Trophoblast cell (in vitro differentiated cells and primary cell): ENCODE data around the gene PTCH2.

ENCODE experiments used
- DNase-seq, 2 donors: peaks; one replicate each; pipeline ENCODE4 v3.0.0-alpha.2; 2016
- H2AFZ ChIP-seq: 2 replicates; pipeline ENCODE4 v1.6.1; 2013; ENCODE audit warnings: low read length, moderate library complexity, mild to moderate bottlenecking; ENCODE audit not compliant: insufficient read depth, poor library complexity
- H2AK5ac ChIP-seq: 2 replicates; pipeline ENCODE4 v1.6.1; 2013; ENCODE audit warnings: mild to moderate bottlenecking, low read length
- H2BK120ac ChIP-seq: 2 replicates; pipeline ENCODE4 v1.6.1; 2013; ENCODE audit warnings: low read length, mild to moderate bottlenecking, moderate library complexity; ENCODE audit not compliant: insufficient read depth, poor library complexity
- H2BK12ac ChIP-seq: 2 replicates; pipeline ENCODE4 v1.6.1; 2013; ENCODE audit warnings: mild to moderate bottlenecking, low read length, moderate library complexity
- H2BK5ac ChIP-seq: 2 replicates; pipeline ENCODE4 v1.6.1; 2013; ENCODE audit warnings: low read length, low read depth, moderate library complexity, mild to moderate bottlenecking; ENCODE audit not compliant: poor library complexity
- H3K14ac ChIP-seq: 2 replicates; pipeline ENCODE4 v1.6.1; 2013; ENCODE audit warnings: mild to moderate bottlenecking, low read length
- H3K18ac ChIP-seq: 2 replicates; pipeline ENCODE4 v1.6.1; 2013; ENCODE audit warnings: mild to moderate bottlenecking, low read length
- H3K23ac ChIP-seq: 2 replicates; pipeline ENCODE4 v1.6.1; 2013; ENCODE audit warnings: low read length
- H3K27ac ChIP-seq: 2 replicates; pipeline ENCODE4 v1.5.1; 2013; ENCODE audit warnings: low read depth, mild to moderate bottlenecking, inconsistent platforms, low read length, moderate library complexity
- H3K27me3 ChIP-seq: 2 replicates; pipeline ENCODE4 v1.6.1; 2013; ENCODE audit warnings: inconsistent platforms, mild to moderate bottlenecking, low read length, moderate library complexity; ENCODE audit not compliant: insufficient read depth
- H3K36me3 ChIP-seq, 2 experiments: 1 replicate in 1 of 2; 2 replicates in 1 of 2; pipeline ENCODE4 v1.6.1; 2013; ENCODE audit warnings: low read length in 2 of 2, mild to moderate bottlenecking in 2 of 2, moderate library complexity in 1 of 2; ENCODE audit not compliant: insufficient read depth in 2 of 2, control insufficient read depth in 1 of 2
- H3K4ac ChIP-seq: 2 replicates; pipeline ENCODE4 v1.6.1; 2013; ENCODE audit warnings: low read depth, mild to moderate bottlenecking, low read length, moderate library complexity
- H3K4me1 ChIP-seq, 2 experiments: 1 replicate in 1 of 2; 2 replicates in 1 of 2; pipeline ENCODE4 v1.6.1; 2013; ENCODE audit warnings: low read length in 2 of 2, mild to moderate bottlenecking in 2 of 2, moderate library complexity in 1 of 2; ENCODE audit not compliant: insufficient read depth in 2 of 2, control insufficient read depth in 1 of 2
- H3K4me2 ChIP-seq: 2 replicates; pipeline ENCODE4 v1.6.1; 2013; ENCODE audit warnings: inconsistent platforms, mild to moderate bottlenecking, low read length, moderate library complexity
- H3K4me3 ChIP-seq: 2 replicates; pipeline ENCODE4 v1.5.1; 2013; ENCODE audit warnings: mild to moderate bottlenecking, low read depth, low read length, inconsistent platforms
- H3K79me1 ChIP-seq: one replicate; pipeline ENCODE4 v1.6.1; 2013; ENCODE audit warnings: low read length
- H3K79me2 ChIP-seq: 2 replicates; pipeline ENCODE4 v1.6.1; 2013; ENCODE audit warnings: low read length, mild to moderate bottlenecking; ENCODE audit not compliant: control insufficient read depth, insufficient read depth, poor library complexity
- H3K9ac ChIP-seq: 2 replicates; pipeline ENCODE4 v1.6.1; 2013; ENCODE audit warnings: mild to moderate bottlenecking, low read length
- H3K9me3 ChIP-seq: 2 replicates; pipeline ENCODE4 v1.6.1; 2013; ENCODE audit warnings: low read depth, mild to moderate bottlenecking, control low read depth, inconsistent platforms, low read length; ENCODE audit not compliant: insufficient read depth
- H4K12ac ChIP-seq: 2 replicates; pipeline ENCODE4 v1.6.1; 2013; ENCODE audit warnings: low read depth, mild to moderate bottlenecking, low read length, moderate library complexity
- H4K8ac ChIP-seq: 2 replicates; pipeline ENCODE4 v1.6.1; 2013; ENCODE audit warnings: low read depth, mild to moderate bottlenecking, low read length, moderate library complexity
- H4K91ac ChIP-seq: one replicate; pipeline ENCODE4 v1.6.1; 2013; ENCODE audit warnings: low read depth, mild to moderate bottlenecking, low read length, moderate library complexity
- WGBS: extraction: QIAGEN DNeasy Blood & Tissue Kit; methylation state at CpG from one replicate; pipeline ENCODE4 v1.1.7; 2013; ENCODE audit warnings: missing lambda C conversion rate; ENCODE audit not compliant: insufficient read length, insufficient coverage; ENCODE audit errors: extremely low coverage; 5-methylcytosine and 5-hydroxymethylcytosine counted together

The PTCH2 gene

GRCh38 chr1:44884746-44885145, 41.7 kb upstream of the PTCH2 start:
- DNase-seq = no peak
- Histone ChIP-seq H4K8ac (no peak overlapping the region), H3K27ac (no peak overlapping the region), H3K4me3 (no peak overlapping the region), H2BK12ac (no peak overlapping the region), H3K23ac (no peak overlapping the region), H2BK5ac (no peak overlapping the region), H3K36me3 (peaks cover 4 to 9% of the 10 kb centered on the region in 2 experiments), H3K4me1 (no peaks in the 10 kb centered on the region), H3K4ac (no peak overlapping the region), H3K27me3 (no peaks in the 10 kb centered on the region), H3K4me2 (no peak overlapping the region), H3K18ac (no peak overlapping the region), H4K12ac (no peak overlapping the region), H3K9me3 (peaks cover 10% of the 10 kb centered on the region), H4K91ac (no peak overlapping the region), H3K9ac (no peak overlapping the region), H3K14ac (no peak overlapping the region), H3K79me2 (no peaks in the 10 kb centered on the region), H2AFZ (no peak overlapping the region), H3K79me1 (no peaks in the 10 kb centered on the region), H2AK5ac (no peak overlapping the region), H2BK120ac (no peak overlapping the region)
- WGBS = no CpG with 5 or more reads among the region's 2 CpGs

- Histone ChIP-seq H2AFZ (no peak overlapping the region), H3K4me1 (no peaks in the 10 kb centered on the region), H2BK12ac (no peak overlapping the region), H3K27ac (no peak overlapping the region), H4K91ac (no peak overlapping the region), H3K9ac (no peak overlapping the region), H2BK5ac (no peak overlapping the region), H3K79me1 (no peaks in the 10 kb centered on the region), H3K79me2 (no peaks in the 10 kb centered on the region), H3K14ac (no peak overlapping the region), H3K4me3 (no peak overlapping the region), H3K36me3 (peaks cover 3 to 4% of the 10 kb centered on the region in 2 experiments), H3K18ac (no peak overlapping the region), H4K8ac (no peak overlapping the region), H2BK120ac (no peak overlapping the region), H3K4me2 (no peak overlapping the region), H2AK5ac (no peak overlapping the region), H3K4ac (no peak overlapping the region), H3K27me3 (no peaks in the 10 kb centered on the region), H3K23ac (no peak overlapping the region), H4K12ac (no peak overlapping the region), H3K9me3 (peaks cover 1% of the 10 kb centered on the region)
- no CpG with 5 or more reads among the region's 7 CpGs for WGBS
- DNase-seq = no peak
Observed at GRCh38 chr1:44881011-44881632, 38.1 kb upstream of the PTCH2 start.

- H3K4me1 ChIP-seq = peaks cover 0 to 4% of the 10 kb centered on the region in 2 experiments
- no peak overlapping the region for H4K12ac ChIP-seq
- H4K8ac ChIP-seq = no peak overlapping the region
- H2AFZ ChIP-seq = no peak overlapping the region
- peaks cover 0 to 7% of the 10 kb centered on the region in 2 experiments for H3K36me3 ChIP-seq
- no CpG with 5 or more reads among the region's 2 CpGs for WGBS
- no peak overlapping the region for H2BK5ac ChIP-seq
- no peak overlapping the region for H3K18ac ChIP-seq
- no peak overlapping the region for H3K23ac ChIP-seq
- H3K9me3 ChIP-seq = peaks cover 3% of the 10 kb centered on the region
- no peak overlapping the region for H3K27ac ChIP-seq
- H3K14ac ChIP-seq = no peak overlapping the region
- DNase-seq = no peak
- H3K9ac ChIP-seq = no peak overlapping the region
- H2BK12ac ChIP-seq = no peak overlapping the region
- H3K27me3 ChIP-seq = no peaks in the 10 kb centered on the region
- H4K91ac ChIP-seq = no peak overlapping the region
- H3K79me2 ChIP-seq = no peaks in the 10 kb centered on the region
- H3K4me2 ChIP-seq = no peak overlapping the region
- H2AK5ac ChIP-seq = no peak overlapping the region
- no peak overlapping the region for H3K4ac ChIP-seq
- H3K79me1 ChIP-seq = no peaks in the 10 kb centered on the region
- no peak overlapping the region for H3K4me3 ChIP-seq
- no peak overlapping the region for H2BK120ac ChIP-seq
Observed at GRCh38 chr1:44874155-44874554, 31.1 kb upstream of the PTCH2 start.

GRCh38 chr1:44870096-44870495, 27.0 kb upstream of the PTCH2 start:
- DNase-seq = no peak
- Histone ChIP-seq H3K18ac (no peak overlapping the region), H3K9me3 (no peaks in the 10 kb centered on the region), H2AK5ac (no peak overlapping the region), H3K14ac (no peak overlapping the region), H2BK12ac (no peak overlapping the region), H2BK120ac (no peak overlapping the region), H3K27me3 (no peaks in the 10 kb centered on the region), H3K4me1 (peaks cover 0 to 4% of the 10 kb centered on the region in 2 experiments), H3K4me3 (no peak overlapping the region), H4K91ac (no peak overlapping the region), H3K9ac (no peak overlapping the region), H2AFZ (no peak overlapping the region), H4K8ac (no peak overlapping the region), H3K27ac (no peak overlapping the region), H3K36me3 (peaks cover 0 to 1% of the 10 kb centered on the region in 2 experiments), H3K79me2 (no peaks in the 10 kb centered on the region), H3K79me1 (no peaks in the 10 kb centered on the region), H3K4ac (no peak overlapping the region), H4K12ac (no peak overlapping the region), H2BK5ac (no peak overlapping the region), H3K4me2 (no peak overlapping the region), H3K23ac (no peak overlapping the region)
- no CpG with 5 or more reads among the region's 4 CpGs for WGBS
